WTC11 (cell line): Measurements from ENCODE around the gene FGF23. TPM values are rescaled to one million over a fixed set of nuclear protein-coding genes. Genes with fewer than 3 reads are reported as not detected.

Source experiments
- ATAC-seq: fragments of 200-7000 bp; cut with Tn5 transposase; 2 replicates; pipeline ENCODE4 v1.10.0; 2021; ENCODE audit warnings: mild to moderate bottlenecking, moderate library complexity
- CTCF ChIA-PET: fragments of 300-600 bp; sonication (Branson Sonifier 250); formaldehyde crosslinking; loops from one replicate; lab custom pipeline; 2021; ENCODE audit warnings: antibody characterized with exemption; lab: Charles Lee
- POLR2A ChIA-PET: fragments of 350-600 bp; sonication (Branson Sonifier 250); formaldehyde crosslinking; loops from one replicate; lab custom pipeline; 2021; ENCODE audit warnings: antibody characterized with exemption; lab: Charles Lee
- DNase-seq: peaks from one replicate; pipeline ENCODE4 v3.0.0; 2021; ENCODE audit warnings: low spot score
- H3K27ac Mint-ChIP-seq: 2 replicates; pipeline ENCODE4 v1.8.0; 2021; ENCODE audit warnings: mixed read lengths
- H3K27me3 Mint-ChIP-seq: 2 replicates; pipeline ENCODE4 v1.8.0; 2021; ENCODE audit warnings: low read depth, mild to moderate bottlenecking, moderate library complexity, mixed read lengths
- H3K36me3 Mint-ChIP-seq: 2 replicates; pipeline ENCODE4 v1.8.0; 2021; ENCODE audit warnings: mixed read lengths
- H3K4me1 Mint-ChIP-seq: 2 replicates; pipeline ENCODE4 v1.8.0; 2022; ENCODE audit warnings: mixed read lengths
- H3K4me3 Mint-ChIP-seq: 2 replicates; pipeline ENCODE4 v1.8.0; 2021; ENCODE audit warnings: mild to moderate bottlenecking, moderate library complexity, mixed read lengths
- H3K9me3 Mint-ChIP-seq: 2 replicates; pipeline ENCODE4 v1.8.0; 2021; ENCODE audit warnings: mixed read lengths
- CDX4 ChIP-seq: fragments of 250-450 bp; sonication (Bioruptor Pico); IDR thresholded peaks from 2 replicates; pipeline ENCODE4 v1.9.0; 2021; ENCODE audit warnings: moderate library complexity, mild to moderate bottlenecking, inconsistent platforms, borderline replicate concordance
- CREB1 ChIP-seq: sonication (generic); formaldehyde crosslinking; IDR thresholded peaks from 2 replicates; pipeline ENCODE4 v1.8.0; 2023; ENCODE audit warnings: mild to moderate bottlenecking, missing genetic modification reagents
- E2F4 ChIP-seq: sonication (generic); formaldehyde crosslinking; IDR thresholded peaks from 2 replicates; pipeline ENCODE4 v1.8.1; 2022; ENCODE audit warnings: low read depth, mild to moderate bottlenecking, moderate library complexity, missing genetic modification reagents, borderline replicate concordance
- ERG ChIP-seq: fragments of 250-450 bp; sonication (Bioruptor Pico); IDR thresholded peaks from 2 replicates; pipeline ENCODE4 v1.8.0; 2021; ENCODE audit warnings: mild to moderate bottlenecking
- FOXK1 ChIP-seq: sonication (generic); formaldehyde crosslinking; IDR thresholded peaks from 2 replicates; pipeline ENCODE4 v1.8.0; 2022; ENCODE audit warnings: mild to moderate bottlenecking, moderate library complexity, missing genetic modification reagents
- FOXP4 ChIP-seq: sonication (generic); formaldehyde crosslinking; IDR thresholded peaks from 2 replicates; pipeline ENCODE4 v1.8.0; 2022; ENCODE audit warnings: mild to moderate bottlenecking, missing genetic modification reagents
- HMGA2 ChIP-seq: fragments of 250-450 bp; sonication (Bioruptor Pico); IDR thresholded peaks from 2 replicates; pipeline ENCODE4 v1.4.0; 2021; ENCODE audit warnings: mild to moderate bottlenecking, moderate library complexity
- NR3C1 ChIP-seq: sonication (generic); formaldehyde crosslinking; conservative IDR thresholded peaks from 2 replicates; pipeline ENCODE4 v1.8.1; 2023; ENCODE audit warnings: low read depth, mild to moderate bottlenecking, missing genetic modification reagents
- PREB ChIP-seq: sonication (generic); formaldehyde crosslinking; IDR thresholded peaks from 2 replicates; pipeline ENCODE4 v1.8.1; 2022; ENCODE audit warnings: mild to moderate bottlenecking, missing genetic modification reagents, moderate library complexity, borderline replicate concordance
- RORB ChIP-seq: fragments of 250-450 bp; sonication (Bioruptor Pico); IDR thresholded peaks from 2 replicates; pipeline ENCODE4 v1.9.0; 2021; ENCODE audit warnings: mild to moderate bottlenecking
- STAT6 ChIP-seq: sonication (generic); formaldehyde crosslinking; conservative IDR thresholded peaks from 2 replicates; pipeline ENCODE4 v1.8.1; 2023; ENCODE audit warnings: mild to moderate bottlenecking, low read depth, missing genetic modification reagents, moderate library complexity
- TCF7 ChIP-seq: sonication (generic); formaldehyde crosslinking; IDR thresholded peaks from 2 replicates; pipeline ENCODE4 v1.8.0; 2022; ENCODE audit warnings: mild to moderate bottlenecking, low read depth, missing genetic modification reagents, moderate library complexity
- ZNF138 ChIP-seq: sonication (generic); formaldehyde crosslinking; conservative IDR thresholded peaks from 2 replicates; pipeline ENCODE4 v1.8.1; 2022; ENCODE audit warnings: mild to moderate bottlenecking, moderate library complexity, missing genetic modification reagents
- ZNF281 ChIP-seq: sonication (generic); formaldehyde crosslinking; IDR thresholded peaks from 2 replicates; pipeline ENCODE4 v1.8.0; 2023; ENCODE audit warnings: mild to moderate bottlenecking, missing genetic modification reagents
- ZNF317 ChIP-seq: sonication (generic); formaldehyde crosslinking; IDR thresholded peaks from 2 replicates; pipeline ENCODE4 v1.8.1; 2023; ENCODE audit warnings: low read depth, mild to moderate bottlenecking, moderate library complexity, missing genetic modification reagents, borderline replicate concordance
- ZNF416 ChIP-seq: fragments of 250-450 bp; sonication (Bioruptor Pico); IDR thresholded peaks from 2 replicates; pipeline ENCODE4 v1.9.0; 2021; ENCODE audit warnings: mild to moderate bottlenecking, inconsistent platforms
- total RNA-seq: library from RNA; stranded (reverse); gene quantifications from 3 replicates; pipeline ENCODE4 v1.2.3, GENCODE V29; 2021

Gene FGF23
- total RNA-seq, 1 experiment from 2014 or later, result 0.24 TPM

GRCh38 chr12:4322726-4323125 is 56.8 kb downstream of the FGF23 start:
- peaks cover 30% of the 10 kb centered on the region for H3K4me1 Mint-ChIP-seq
- TF ChIP-seq CDX4 (CRISPR knock-in tag) (no peak), RORB (CRISPR knock-in tag) (no peak), ZNF317 (no peak), PREB (CRISPR knock-in tag) (no peak), TCF7 (CRISPR knock-in tag) (no peak)
- TF ChIP-seq, all 79 proteins: peak for 0
- H3K9me3 Mint-ChIP-seq, result no peaks in the 10 kb centered on the region
- POLR2A ChIA-PET, result interaction anchor here (0.6 kb wide), 1 partner anchor 139 kb away, joined by 3 read pairs; no protein-coding TSS in a partner anchor
- DNase-seq (no peak), ATAC-seq (no peak)
- peak overlapping the region; percentile 91 for H3K4me3 Mint-ChIP-seq
- H3K27ac Mint-ChIP-seq, result no peak overlapping the region; the same call in 1 of the 2 replicates
- peaks cover 17% of the 10 kb centered on the region for H3K36me3 Mint-ChIP-seq
- CTCF ChIA-PET, result interaction anchor here (0.6 to 1.3 kb wide), 4 partner anchors 15 to 359 kb away, joined by 3 to 4 read pairs (median 4); no protein-coding TSS in a partner anchor
- H3K27me3 Mint-ChIP-seq, result peaks cover 18% of the 10 kb centered on the region

GRCh38 chr12:4320853-4321701 is 58.4 kb downstream of the FGF23 start, which contains the start of gene TIGAR:
TIGAR (plus strand) TSS chr12:4321213; CDS start chr12:4321272, 59 bp downstream.
- Mint-ChIP-seq H3K4me1 (peaks cover 30% of the 10 kb centered on the region), H3K9me3 (no peaks in the 10 kb centered on the region), H3K36me3 (peaks cover 15% of the 10 kb centered on the region), H3K27me3 (peaks cover 18% of the 10 kb centered on the region), H3K27ac (peak within 1 kb of the TSS; percentile 97), H3K4me3 (peak within 1 kb of the TSS; percentile 91)
- CTCF ChIA-PET, result interaction anchor here (1.3 kb wide), 1 partner anchor 13 kb away, joined by 3 read pairs; no protein-coding TSS in a partner anchor
- ATAC-seq (peak; percentile 98), DNase-seq (peak; percentile 92)
- POLR2A ChIA-PET, result interaction anchor here (1.0 kb wide), 1 partner anchor 48 kb away, joined by 4 read pairs; the partner anchor contains the start of gene CCND2
- TF ChIP-seq ZNF138 (CRISPR knock-in tag) (peak; percentile 89), ERG (CRISPR knock-in tag) (0 out of 2 replicates have a peak, but pooled peaks have one; percentile 70), ZNF281 (CRISPR knock-in tag) (peak; percentile 38; the same call in 1 of the 2 replicates), STAT6 (peak; percentile 84; the same call in 1 of the 2 replicates), CDX4 (CRISPR knock-in tag) (no peak), NR3C1 (CRISPR knock-in tag) (0 out of 2 replicates have a peak, but pooled peaks have one; percentile 90), ZNF416 (CRISPR knock-in tag) (no peak), FOXP4 (CRISPR knock-in tag) (peak; percentile 91; the same call in 1 of the 2 replicates), FOXK1 (CRISPR knock-in tag) (peak; percentile 78), E2F4 (CRISPR knock-in tag) (0 out of 2 replicates have a peak, but pooled peaks have one; percentile 27), HMGA2 (CRISPR knock-in tag) (no peak), CREB1 (CRISPR knock-in tag) (0 out of 2 replicates have a peak, but pooled peaks have one; percentile 39)
